Middle frontal gyrus (tissue), 1 donor: ENCODE data around the gene NAA16.
"Not testable (repeated sequence)": the region's sequence is repeated elsewhere in the genome, so short reads cannot be mapped to it uniquely, and the experiment has no call there.

ENCODE experiments used
- DNase-seq: peaks from one replicate; pipeline ENCODE4 v3.0.0-alpha.2; 2015; ENCODE audit warnings: low spot score; ENCODE audit errors: extremely low spot score

Gene NAA16

DNA sequence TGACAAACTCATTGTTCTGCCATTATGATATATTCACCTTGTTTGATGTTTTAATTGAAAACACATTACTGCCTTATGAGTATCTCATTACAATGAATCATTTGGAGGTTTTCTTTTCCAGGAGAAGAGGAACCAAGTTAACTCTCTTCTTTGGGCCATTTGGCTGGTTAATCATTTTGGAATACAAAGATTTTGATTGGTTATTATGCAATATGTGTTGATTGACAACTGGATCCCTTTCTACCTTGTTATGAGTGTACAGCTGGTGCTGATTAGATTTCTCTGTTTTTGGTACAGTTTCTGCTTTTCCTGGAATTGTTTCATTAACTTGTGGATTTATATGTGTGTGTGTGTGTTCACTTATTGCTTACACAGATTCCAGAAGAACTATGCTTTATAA is 97.1 kb downstream of the NAA16 start:
- DNase-seq: no peak

DNA sequence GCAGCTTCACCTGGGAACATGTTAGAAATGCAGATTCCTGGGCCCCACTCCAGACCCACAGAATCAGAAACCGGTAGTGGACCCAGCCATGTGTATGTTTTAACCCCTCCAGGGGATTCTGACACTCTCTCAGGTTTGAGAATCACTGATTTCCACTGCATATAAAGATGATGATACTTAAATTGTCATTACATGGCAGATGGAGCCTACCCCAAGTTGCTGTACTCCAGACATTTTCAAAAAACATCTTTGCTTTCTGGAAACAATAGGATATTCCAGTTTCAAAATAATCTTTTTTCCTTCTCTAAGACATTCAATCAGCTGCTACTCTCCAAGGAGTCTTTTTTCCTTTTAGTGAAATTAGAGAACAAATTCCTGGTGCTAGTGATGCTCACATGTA is 97.7 kb downstream of the NAA16 start:
- DNase-seq: no peak

DNA sequence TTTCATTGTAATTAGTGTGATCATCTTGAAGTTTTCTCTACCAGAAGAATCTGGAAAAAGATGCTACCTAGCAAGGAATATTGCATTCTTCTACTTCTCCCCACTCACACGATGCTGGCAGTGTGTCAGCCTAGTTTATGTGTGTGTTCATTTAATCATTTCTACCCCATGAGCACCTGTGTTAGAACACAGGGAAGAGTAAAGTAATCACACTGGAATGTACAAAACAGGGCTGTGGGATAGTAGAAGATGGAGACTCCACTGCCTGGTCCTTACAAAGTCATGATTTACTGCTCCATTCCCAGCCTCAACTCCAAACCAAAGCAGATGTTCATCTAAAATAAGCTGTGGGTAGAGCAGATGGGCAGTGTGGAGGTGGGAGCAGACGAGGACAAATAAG is 98.5 kb downstream of the NAA16 start:
- no peak for DNase-seq

DNA sequence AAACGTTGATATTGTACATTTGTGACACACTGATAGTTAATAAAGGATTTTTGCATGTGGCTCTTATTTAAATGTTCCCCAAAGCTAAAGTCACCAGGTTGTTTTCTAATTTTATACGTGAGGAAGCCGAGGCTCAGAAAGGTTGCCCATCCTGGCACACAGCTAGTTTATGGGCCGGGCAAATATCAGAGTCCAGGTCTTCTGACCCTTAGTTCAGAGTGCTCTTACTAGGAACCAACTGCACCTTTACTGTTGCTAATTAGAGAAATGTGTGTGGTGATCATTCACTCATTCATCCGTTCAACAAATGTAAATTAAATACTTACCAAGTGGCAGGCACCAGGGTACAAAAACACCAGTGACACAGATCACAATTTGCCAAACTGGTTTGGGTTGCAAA is 100.0 kb downstream of the NAA16 start:
- no peak for DNase-seq

DNA sequence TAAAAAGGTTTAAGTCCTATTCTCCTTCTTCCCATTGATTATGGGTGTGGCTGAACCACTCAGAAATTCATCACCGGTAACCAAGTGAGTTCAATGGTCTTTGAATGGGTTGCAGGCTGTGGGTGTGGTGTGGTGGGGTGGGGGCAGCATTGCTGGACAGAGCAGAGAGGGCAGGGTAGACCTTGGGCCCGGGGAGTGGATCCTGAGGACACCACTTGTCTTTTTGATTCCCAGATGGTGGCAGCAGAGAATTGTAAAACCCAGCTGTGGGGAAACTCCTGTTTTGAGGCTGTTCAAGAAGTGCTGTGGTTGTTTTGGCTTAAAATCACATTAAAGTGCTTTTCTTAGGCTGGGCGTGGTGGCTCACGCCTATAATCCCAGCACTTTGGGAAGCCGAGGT is 100.5 kb downstream of the NAA16 start:
- DNase-seq: no peak

DNA sequence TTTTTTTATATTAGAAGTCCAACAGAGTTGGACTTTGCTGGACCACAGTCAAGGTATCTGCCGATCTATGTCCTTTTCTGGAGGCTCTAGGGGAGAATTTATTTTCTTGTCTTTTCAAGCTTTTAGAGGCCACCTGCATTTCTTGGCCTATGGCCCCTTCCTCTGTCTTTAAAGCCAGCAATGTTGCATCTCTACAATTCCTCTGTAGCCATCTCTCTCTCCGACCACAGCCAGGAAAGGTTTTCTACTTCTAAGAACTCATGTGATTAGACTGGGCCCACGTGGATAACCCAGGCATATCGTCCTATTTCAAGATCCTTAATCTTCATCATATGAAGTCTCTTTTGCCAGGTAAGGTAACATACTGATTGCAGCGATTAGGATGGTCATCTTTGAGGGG is 102.8 kb downstream of the NAA16 start:
- DNase-seq: no peak

DNA sequence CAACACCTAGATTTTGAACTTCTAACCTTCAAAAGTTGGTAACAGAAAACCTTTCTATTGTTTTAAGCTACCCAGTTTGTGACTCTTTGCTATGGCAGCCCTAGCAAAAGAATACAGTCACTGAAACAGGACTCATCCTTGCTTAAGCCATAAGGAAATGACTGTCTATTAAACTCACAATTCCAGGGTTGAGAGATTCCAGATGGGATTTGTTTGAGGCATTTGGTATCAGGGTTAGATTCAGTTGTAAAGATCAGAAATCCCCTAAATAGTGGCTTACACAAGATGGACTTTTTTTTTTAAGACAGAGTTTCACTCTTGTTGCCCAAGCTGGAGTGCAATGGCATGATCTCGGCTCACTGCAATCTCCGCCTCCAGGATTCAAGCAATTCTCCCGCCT is 105.2 kb downstream of the NAA16 start:
- DNase-seq: no peak

DNA sequence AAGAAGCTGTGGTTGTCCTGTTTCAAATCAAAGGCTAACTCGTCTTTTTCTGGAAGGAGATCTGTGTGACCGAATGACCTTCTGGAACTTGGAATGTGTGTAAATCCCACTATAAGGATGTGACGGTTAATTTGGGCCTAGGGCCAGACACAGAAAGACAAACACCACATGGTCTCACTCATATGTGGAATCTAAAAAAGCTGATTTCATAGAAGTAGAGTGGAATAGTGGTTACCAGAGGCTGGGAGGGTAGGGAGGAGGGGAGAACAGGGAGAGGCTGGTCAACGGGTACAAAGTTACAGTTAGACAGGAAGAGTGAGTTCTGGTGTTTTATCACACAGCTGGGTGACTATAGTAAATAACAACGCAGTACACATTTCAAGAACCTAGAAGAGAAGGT is 107.0 kb downstream of the NAA16 start:
- DNase-seq: no peak

DNA sequence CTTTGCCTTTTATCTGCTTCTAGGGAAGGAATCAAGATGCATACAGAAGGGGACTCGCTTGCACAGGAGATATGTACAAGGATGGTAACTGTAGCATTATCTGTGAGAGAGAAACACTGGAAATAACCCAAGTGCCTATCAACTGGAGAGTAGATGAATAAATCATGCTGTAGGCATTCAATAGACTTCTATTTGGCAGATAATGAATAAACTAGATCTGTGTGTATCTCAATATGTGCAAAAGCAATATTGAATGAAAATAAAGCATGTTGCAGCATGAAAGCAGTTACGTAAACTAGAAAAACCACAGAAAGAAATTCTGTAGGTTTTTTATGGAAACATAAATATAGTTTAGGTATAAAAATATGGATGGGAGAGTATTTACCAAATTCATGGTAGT is 107.7 kb downstream of the NAA16 start:
- DNase-seq: no peak

DNA sequence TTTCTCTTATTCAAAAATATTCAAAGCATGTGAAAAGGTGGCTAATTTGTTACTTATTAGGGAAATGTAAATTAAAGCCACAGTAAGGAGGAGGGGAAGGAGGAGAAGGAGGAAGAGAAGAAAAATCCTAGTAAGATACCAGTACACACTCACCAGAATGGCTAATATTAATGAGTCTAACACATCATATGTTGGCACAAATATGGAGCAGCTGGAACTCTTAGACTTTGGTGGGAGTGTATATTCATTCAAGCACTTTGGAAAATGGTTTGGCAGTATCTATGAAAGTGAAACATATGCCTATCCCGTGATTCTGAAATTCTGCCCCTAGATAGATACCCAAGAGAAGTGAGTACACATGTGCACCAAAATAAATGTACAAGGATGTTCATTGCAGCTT is 108.1 kb downstream of the NAA16 start:
- no peak for DNase-seq

DNA sequence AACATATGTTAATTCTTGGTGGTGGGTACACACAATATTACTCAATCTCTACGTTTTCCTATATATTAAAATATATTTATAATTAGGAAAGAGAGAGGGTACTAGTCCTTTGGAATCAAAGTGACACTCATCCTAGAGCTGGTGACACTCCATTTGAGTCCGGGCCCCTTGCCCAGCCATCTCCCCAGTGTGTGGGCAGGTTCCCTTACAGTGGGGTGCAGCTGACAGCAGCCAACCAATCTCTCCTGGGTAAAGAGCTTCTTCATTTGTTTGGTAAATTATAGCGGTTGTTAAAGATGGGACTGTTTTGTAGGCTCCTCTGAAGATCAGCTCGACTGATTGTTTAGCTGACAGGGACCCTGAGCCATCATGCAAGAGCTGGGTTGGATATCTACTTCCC is 109.1 kb downstream of the NAA16 start:
- no peak for DNase-seq

DNA sequence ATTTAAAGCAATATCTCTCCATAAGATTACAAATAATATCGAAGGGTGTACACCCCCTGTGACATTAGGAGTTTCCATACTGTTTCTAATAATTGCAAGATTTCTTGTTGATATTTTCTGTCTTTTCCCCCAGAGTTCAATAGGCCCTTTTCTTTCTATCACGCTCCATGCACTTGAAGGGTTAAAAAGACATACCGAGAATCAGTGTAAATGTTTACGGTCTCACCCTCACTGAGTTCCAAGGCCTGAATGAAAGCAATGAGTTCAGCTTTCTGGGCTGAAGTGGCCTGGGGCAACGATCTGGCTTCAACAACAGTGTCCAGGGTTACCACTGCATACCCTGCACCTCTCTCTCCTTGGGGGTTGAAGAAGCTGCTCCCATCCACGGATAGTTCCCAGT is 110.3 kb downstream of the NAA16 start:
- not testable (repeated sequence) for DNase-seq

DNA sequence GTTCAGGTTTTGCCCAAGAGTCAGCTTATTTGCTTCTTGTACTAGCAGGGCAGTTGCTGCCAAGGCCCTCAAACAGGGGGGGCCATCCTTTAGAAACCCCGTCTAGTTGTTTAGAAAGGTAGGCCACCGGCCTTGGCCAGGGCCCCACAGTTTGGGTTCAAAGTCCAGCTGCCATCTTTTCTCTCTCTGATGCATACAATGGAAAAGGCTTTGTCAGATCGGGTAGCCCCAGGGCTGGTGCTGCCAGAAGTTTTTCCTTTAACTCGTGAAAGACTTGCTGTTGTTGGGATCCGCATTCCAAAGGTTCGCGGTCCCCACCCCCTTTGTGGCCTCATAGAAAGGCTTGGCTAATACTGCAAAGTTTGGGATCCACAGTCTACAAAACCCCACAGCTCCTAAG is 110.9 kb downstream of the NAA16 start:
- DNase-seq: not testable (repeated sequence)

DNA sequence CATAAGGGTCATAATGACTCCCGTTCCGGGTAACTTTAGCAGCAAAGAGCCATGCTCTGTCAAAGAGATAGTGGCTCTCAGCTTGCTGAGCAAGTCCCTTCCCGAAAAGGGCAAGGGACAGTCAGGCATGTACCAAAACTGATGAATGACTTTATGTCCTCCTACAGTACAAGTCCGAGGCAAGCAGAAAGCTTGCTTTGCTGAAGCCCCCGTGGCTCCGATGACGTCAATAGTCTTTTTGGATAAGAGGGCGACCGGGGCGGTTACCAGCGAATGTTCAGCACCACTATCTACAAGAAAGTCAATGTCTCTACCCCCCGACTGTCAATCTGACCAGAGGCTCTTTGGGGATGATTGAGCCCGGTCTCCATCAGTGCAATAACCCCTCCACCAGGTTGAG is 112.2 kb downstream of the NAA16 start:
- DNase-seq: not testable (repeated sequence)

DNA sequence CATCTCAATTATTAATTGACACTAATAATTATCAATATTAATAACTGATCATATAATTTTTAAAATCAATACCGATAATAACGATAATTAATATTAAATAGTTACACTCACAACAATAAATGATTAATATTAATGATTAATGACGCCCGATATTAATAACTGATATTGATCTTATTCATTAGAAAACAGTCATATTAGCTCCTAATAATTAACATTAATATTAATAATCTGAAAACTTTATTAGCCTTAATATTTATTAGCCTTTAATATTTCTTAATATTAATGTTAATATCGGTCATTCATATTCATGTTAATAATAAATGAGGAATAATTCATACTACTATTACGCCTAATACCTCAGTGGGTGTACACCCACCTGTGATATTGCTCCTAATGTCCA is 113.6 kb downstream of the NAA16 start:
- not testable (repeated sequence) for DNase-seq

DNA sequence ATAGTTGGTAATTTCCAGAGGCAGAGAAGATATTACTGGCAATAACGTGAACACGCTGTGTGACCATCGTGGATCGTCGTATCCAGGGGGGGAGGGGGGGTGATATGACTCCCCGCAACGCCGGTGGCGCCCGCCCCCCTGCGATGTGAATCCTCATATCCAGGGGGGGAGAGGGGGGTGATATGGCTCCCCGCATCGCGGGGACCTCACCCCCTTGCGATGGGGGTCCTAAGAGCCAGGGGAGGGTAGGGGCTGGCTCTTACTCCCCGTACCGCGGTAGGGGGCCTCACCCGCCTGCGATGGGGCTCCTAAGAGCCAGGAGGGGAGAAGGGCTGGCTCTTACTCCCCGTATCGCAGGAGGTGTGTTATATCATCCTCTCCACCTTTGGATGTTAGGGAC is 115.0 kb downstream of the NAA16 start:
- DNase-seq: no peak
